H1 (cell line): ENCODE results near the gene ADM5. TPM values are rescaled to one million over a fixed set of nuclear protein-coding genes. Genes with fewer than 3 reads are reported as not detected.

ENCODE experiments used
- CTCF ChIA-PET: fragments of 300-600 bp; sonication (Branson Sonifier 250); formaldehyde crosslinking; loops from one replicate; lab custom pipeline; 2021; ENCODE audit not compliant: partially characterized antibody; lab: Charles Lee
- POLR2A ChIA-PET: fragments of 300-600 bp; sonication (Branson Sonifier 250); formaldehyde crosslinking; loops from one replicate; lab custom pipeline; 2021; ENCODE audit warnings: inconsistent platforms; ENCODE audit not compliant: partially characterized antibody; lab: Charles Lee
- DNase-seq, 2 experiments: peaks; one replicate each; pipeline versions ENCODE4 v3.0.0 to v3.0.0-alpha.2; 2010 to 2022; ENCODE audit warnings: low spot score in 2 of 2, low read depth in 1 of 2, mixed read lengths in 1 of 2
- FAIRE-seq: peaks from 2 replicates; lab custom pipeline; 2011; peaks lifted over from hg19 to GRCh38; lab: Jason Lieb, UNC
- H2AFZ ChIP-seq: 2 replicates; pipeline ENCODE4 v1.8.1; 2012; ENCODE audit warnings: low read length, inconsistent platforms
- H2AK5ac ChIP-seq: 2 replicates; pipeline ENCODE4 v1.6.1; 2013; ENCODE audit warnings: low read depth, low read length
- H2BK120ac ChIP-seq: replicated peaks from 2 replicates; pipeline ENCODE3; 2013; ENCODE audit warnings: low read depth, low read length, inconsistent platforms
- H2BK12ac ChIP-seq: 2 replicates; pipeline ENCODE4 v1.6.1; 2013; ENCODE audit warnings: low read depth, low read length
- H2BK15ac ChIP-seq: 2 replicates; pipeline ENCODE4 v1.6.1; 2013; ENCODE audit warnings: low read length
- H2BK20ac ChIP-seq: 2 replicates; pipeline ENCODE4 v1.6.1; 2013; ENCODE audit warnings: low read length
- H2BK5ac ChIP-seq: 2 replicates; pipeline ENCODE4 v1.6.1; 2013; ENCODE audit warnings: low read depth, low read length
- H3K14ac ChIP-seq: 2 replicates; pipeline ENCODE4 v1.6.1; 2013; ENCODE audit warnings: inconsistent platforms; ENCODE audit not compliant: insufficient read length
- H3K18ac ChIP-seq: 2 replicates; pipeline ENCODE4 v1.6.1; 2013; ENCODE audit warnings: low read length; ENCODE audit errors: extremely low read depth
- H3K23ac ChIP-seq: 2 replicates; pipeline ENCODE4 v1.6.1; 2013; ENCODE audit warnings: inconsistent platforms; ENCODE audit not compliant: insufficient read length
- H3K23me2 ChIP-seq: 2 replicates; pipeline ENCODE4 v1.6.1; 2013; ENCODE audit warnings: low read depth, low read length
- H3K27ac ChIP-seq: 2 replicates; pipeline ENCODE4 v1.6.1; 2011; ENCODE audit warnings: low read depth, low read length, inconsistent platforms
- H3K27me3 ChIP-seq, 4 experiments: replicated peaks in 1 of 4; 1 replicate in 1 of 4; 2 replicates in 3 of 4; pipeline versions ENCODE4 v1.6.1 to v1.8.1; 2011 to 2013; ENCODE audit warnings: low read length in 3 of 4, mild to moderate bottlenecking in 3 of 4, inconsistent platforms in 2 of 4, mixed read lengths in 2 of 4, moderate library complexity in 1 of 4; ENCODE audit not compliant: control insufficient read depth in 3 of 4, insufficient read depth in 3 of 4; ENCODE audit errors: extremely low read depth in 1 of 4
- H3K36me3 ChIP-seq, 4 experiments: 2 replicates each; pipeline versions ENCODE4 v1.6.1 to v1.8.1; 2011 to 2013; ENCODE audit warnings: mild to moderate bottlenecking in 4 of 4, low read length in 3 of 4, moderate library complexity in 2 of 4, control low read depth in 1 of 4, inconsistent platforms in 1 of 4; ENCODE audit not compliant: insufficient read depth in 4 of 4, control insufficient read depth in 2 of 4
- H3K4ac ChIP-seq: replicated peaks from 2 replicates; pipeline ENCODE3; 2013; ENCODE audit warnings: low read length, low read depth, mixed read lengths, inconsistent platforms; ENCODE audit not compliant: insufficient read length
- H3K4me1 ChIP-seq, 4 experiments: replicated peaks in 1 of 4; 1 replicate in 1 of 4; 2 replicates in 3 of 4; pipeline versions ENCODE4 v1.6.1 to v1.8.1; 2011 to 2013; ENCODE audit warnings: low read length in 3 of 4, inconsistent platforms in 2 of 4, mixed read lengths in 1 of 4; ENCODE audit not compliant: insufficient read depth in 4 of 4, control insufficient read depth in 3 of 4
- H3K4me2 ChIP-seq, 2 experiments: 2 replicates each; pipeline versions ENCODE4 v1.6.1 to v1.8.1; 2011 to 2013; ENCODE audit warnings: low read depth in 2 of 2, low read length in 2 of 2, control low read depth in 1 of 2, inconsistent platforms in 1 of 2, mild to moderate bottlenecking in 1 of 2; ENCODE audit not compliant: insufficient read depth in 1 of 2
- H3K4me3 ChIP-seq, 4 experiments: fragments of 200-600, 300-600 bp in 1 of 4; sonication (generic), shearing (Covaris generic), sonication (Bioruptor Twin) in 1 of 4; 2 replicates each; pipeline versions ENCODE4 v1.5.1 to v1.8.1; 2011 to 2016; ENCODE audit warnings: low read length in 4 of 4, low read depth in 3 of 4, control low read depth in 2 of 4, inconsistent platforms in 2 of 4, mild to moderate bottlenecking in 2 of 4, mixed read lengths in 1 of 4, moderate library complexity in 1 of 4; ENCODE audit not compliant: insufficient read depth in 2 of 4; ENCODE audit errors: extremely low read depth in 1 of 4
- H3K56ac ChIP-seq: replicated peaks from 2 replicates; pipeline ENCODE3; 2013; ENCODE audit warnings: low read depth, mild to moderate bottlenecking, mixed read lengths, low read length, inconsistent platforms; ENCODE audit not compliant: insufficient read length
- H3K79me1 ChIP-seq: 2 replicates; pipeline ENCODE4 v1.6.1; 2013; ENCODE audit warnings: low read depth, low read length, control low read depth
- H3K79me2 ChIP-seq, 2 experiments: 2 replicates each; pipeline versions ENCODE4 v1.6.1 to v1.8.1; 2012 to 2013; ENCODE audit warnings: low read length in 2 of 2, mild to moderate bottlenecking in 2 of 2, inconsistent platforms in 1 of 2; ENCODE audit not compliant: insufficient read depth in 2 of 2, control insufficient read depth in 1 of 2
- H3K9ac ChIP-seq, 4 experiments: replicated peaks in 1 of 4; 1 replicate in 1 of 4; 2 replicates in 3 of 4; pipeline versions ENCODE4 v1.6.1 to v1.8.1; 2011 to 2013; ENCODE audit warnings: low read depth in 3 of 4, low read length in 3 of 4, control low read depth in 2 of 4, mild to moderate bottlenecking in 2 of 4, moderate library complexity in 2 of 4, inconsistent platforms in 1 of 4; ENCODE audit errors: extremely low read depth in 1 of 4
- H3K9me3 ChIP-seq, 2 experiments: 2 replicates each; pipeline versions ENCODE4 v1.6.1 to v1.8.1; 2012 to 2013; ENCODE audit warnings: mild to moderate bottlenecking in 2 of 2, moderate library complexity in 2 of 2, control low read depth in 1 of 2, inconsistent platforms in 1 of 2, low read depth in 1 of 2, low read length in 1 of 2, mixed read lengths in 1 of 2; ENCODE audit not compliant: insufficient read depth in 2 of 2
- H4K20me1 ChIP-seq, 2 experiments: replicated peaks in 1 of 2; 2 replicates each; pipeline versions ENCODE3 to v1.8.1; 2011 to 2013; ENCODE audit warnings: inconsistent platforms in 2 of 2, low read length in 2 of 2, mild to moderate bottlenecking in 1 of 2; ENCODE audit not compliant: insufficient read depth in 2 of 2, control insufficient read depth in 1 of 2
- H4K5ac ChIP-seq: 2 replicates; pipeline ENCODE4 v1.6.1; 2013; ENCODE audit warnings: low read length, low read depth, mixed read lengths, inconsistent platforms; ENCODE audit not compliant: insufficient read length
- H4K8ac ChIP-seq: 2 replicates; pipeline ENCODE4 v1.8.0; 2013; ENCODE audit warnings: mild to moderate bottlenecking, moderate library complexity, low read length, inconsistent platforms; ENCODE audit not compliant: insufficient read depth; ENCODE audit errors: extremely low read depth
- H4K91ac ChIP-seq: replicated peaks from 2 replicates; pipeline ENCODE3; 2013; ENCODE audit warnings: low read length, mixed read lengths, inconsistent platforms; ENCODE audit not compliant: insufficient read length
- POLR2A ChIP-seq, 2 experiments: IDR thresholded peaks; 1 replicate in 1 of 2; 2 replicates in 1 of 2; pipeline ENCODE4 v1.6.1; 2011; ENCODE audit warnings: low read depth in 2 of 2, low read length in 2 of 2, mild to moderate bottlenecking in 2 of 2; ENCODE audit errors: control extremely low read depth in 1 of 2
- RBBP5 ChIP-seq: IDR thresholded peaks from 2 replicates; pipeline ENCODE4 v1.7.1; 2012; ENCODE audit warnings: low read depth, mild to moderate bottlenecking, inconsistent platforms, low read length, moderate library complexity, borderline replicate concordance
- WGBS, 2 experiments: shearing (Covaris generic) in 1 of 2; methylation state at CpG; one replicate each; pipeline versions ENCODE4 v1.1.6 to v1.1.7; 2013 to 2015; ENCODE audit warnings: low lambda C conversion rate in 2 of 2, mixed read lengths in 2 of 2, inconsistent platforms in 1 of 2, low coverage in 1 of 2, missing lambda C conversion rate in 1 of 2; ENCODE audit not compliant: insufficient replicate concordance in 2 of 2, insufficient coverage in 1 of 2, insufficient read length in 1 of 2; ENCODE audit errors: extremely low coverage in 1 of 2, missing lambda C conversion rate in 1 of 2; 5-methylcytosine and 5-hydroxymethylcytosine counted together
- polyA plus RNA-seq, 7 experiments: library from polyadenylated mRNA; depleted of rRNA in 3 of 7; stranded (reverse) in 5 of 7; unstranded in 2 of 7; fragments of >200 nt in 5 of 7; fragments of 200-250 nt in 2 of 7; gene quantifications; 1 replicate in 5 of 7; 2 replicates in 1 of 7; 4 replicates in 1 of 7; pipeline versions ENCODE4 v1.2.1 to v1.2.3, GENCODE V29; 2011 to 2013; ENCODE audit warnings: missing spikeins in 2 of 7, mixed read lengths in 2 of 7
- total RNA-seq: library from RNA; stranded (reverse); fragmentation: NEBNext Ultra II Directional; extraction: Animal tissue kit (Norgen Biotek cat#: 25700); gene quantifications from 2 replicates; pipeline ENCODE4 v1.2.1, GENCODE V29; 2021

The ADM5 gene
- total and polyA plus RNA-seq, 2 of the 8 experiments (the other 6 are each of a cell fraction or from before 2014, with no cell fraction given) = 2.5 to 2.6 TPM

DNA sequence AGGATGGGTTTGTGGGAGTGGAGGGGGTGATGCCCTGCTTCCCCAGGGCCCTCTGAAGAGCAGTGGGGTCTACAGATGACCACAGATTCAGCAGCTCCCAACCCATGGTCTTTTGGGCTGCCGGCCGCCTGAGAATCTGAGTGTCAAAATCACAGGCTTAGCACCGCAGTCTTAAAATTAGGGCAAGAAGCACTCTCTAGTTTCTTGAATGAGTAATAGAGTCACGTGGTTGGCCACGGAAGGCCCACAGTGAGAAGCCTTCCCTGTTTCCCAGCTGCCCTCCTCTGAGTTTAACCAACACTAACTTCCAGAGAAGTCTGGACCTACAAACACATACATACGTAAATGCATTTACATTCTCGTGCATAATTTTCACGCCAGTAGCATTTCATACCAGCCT lies 7.1 kb upstream of the ADM5 start:
- peak in 1 of 2 experiments; percentile 42; a peak in 1 of 3 replicates for TF ChIP-seq POLR2A (IDR thresholded peaks at IDR 0.05; ENCODE audit: control extremely low read depth in 1 of 2, low read depth in 2 of 2, low read length in 2 of 2)
- no peak for TF ChIP-seq RBBP5
- CTCF ChIA-PET = interaction anchor here (1.4 kb wide), 2 partner anchors 17 to 176 kb away, joined by 3 read pairs; partner anchors contain the start of genes BCL2L12 and IRF3
- Histone ChIP-seq H3K4me1 (peaks cover 2 to 17% (median 12%) of the 10 kb centered on the region in 4 experiments), H3K27ac (no peak overlapping the region), H3K27me3 (no peaks in the 10 kb centered on the region), H2BK120ac (no peak overlapping the region), H4K20me1 (peaks cover 37 to 54% of the 10 kb centered on the region in 2 experiments), H2BK12ac (no peak overlapping the region), H3K79me1 (peaks cover 16% of the 10 kb centered on the region), H3K79me2 (peaks cover 17 to 54% of the 10 kb centered on the region in 2 experiments), H2BK15ac (no peak overlapping the region), H2AK5ac (no peak overlapping the region), H3K36me3 (peaks cover 26 to 53% (median 42%) of the 10 kb centered on the region in 4 experiments), H2BK20ac (no peak overlapping the region), H3K4me3 (no peak overlapping the region), H3K9ac (no peak overlapping the region), H3K23ac (no peak overlapping the region), H2BK5ac (no peak overlapping the region), H2AFZ (no peak overlapping the region), H3K4me2 (no peak overlapping the region), H3K18ac (no peak overlapping the region), H3K4ac (no peak overlapping the region), H4K8ac (peak overlapping the region; percentile 69; the same call in 1 of the 2 replicates), H3K14ac (no peak overlapping the region), H4K5ac (no peak overlapping the region), H3K23me2 (peaks cover 4% of the 10 kb centered on the region), H4K91ac (no peak overlapping the region), H3K9me3 (no peaks in the 10 kb centered on the region), H3K56ac (no peak overlapping the region)
- POLR2A ChIA-PET = interaction anchor here (0.6 to 8.3 kb wide), 7 partner anchors 8 to 1278 kb away, joined by 3 to 168 read pairs (median 3); partner anchors contain the start of genes ADM5 and CPT1C
- FAIRE-seq (no peak), DNase-seq (no peak)
- WGBS, 2 experiments = 97% methylated on average over 8 of the region's 8 CpGs; no CpG with 5 or more reads in 1 of the 2 experiments
